ENCODE data around the gene GJB3.
"Not testable (repeated sequence)": the region's sequence is repeated elsewhere in the genome, so short reads cannot be mapped to it uniquely, and the experiment has no call there.

GJB3 gene

DNA sequence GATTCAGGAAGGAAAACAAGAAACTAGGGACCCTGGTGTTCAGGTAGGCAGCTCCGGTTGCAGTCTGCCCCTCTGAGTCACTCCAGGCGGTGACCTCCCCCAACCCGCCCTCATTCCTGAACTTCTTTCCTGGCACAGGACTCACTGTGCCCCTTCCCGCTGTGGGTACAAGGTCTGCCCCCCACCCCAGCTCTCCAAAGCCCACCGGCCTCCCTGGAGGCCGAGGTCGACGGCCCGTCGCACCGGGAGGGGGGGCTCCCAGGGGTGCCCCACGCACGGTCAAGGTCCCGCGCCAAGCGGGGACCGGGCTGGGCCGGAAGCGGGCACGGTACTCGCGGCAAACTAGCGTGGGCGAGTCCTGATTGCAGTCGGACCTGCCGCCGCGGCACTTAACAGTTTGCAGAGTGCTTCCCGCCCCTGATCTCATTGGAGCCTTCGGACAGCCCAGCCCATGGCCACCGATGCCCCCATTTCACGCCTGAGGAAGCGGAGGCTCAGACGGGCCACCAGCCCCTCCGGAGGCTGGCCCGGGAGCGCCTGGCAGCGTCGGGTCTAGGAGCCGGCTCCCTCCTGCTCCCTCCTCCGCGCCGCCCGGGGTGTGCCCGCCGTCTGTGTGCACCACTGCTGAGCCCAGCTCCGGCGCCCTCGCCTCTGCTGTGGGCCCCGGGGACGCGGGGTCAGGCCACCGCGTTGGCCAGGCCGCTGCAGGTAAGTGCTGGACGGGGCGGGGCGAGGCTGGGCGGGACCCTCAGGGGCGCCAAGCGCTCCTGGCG, at the start of gene GJB3:
GJB3 (plus strand) TSS at position 144 of the 773 bp plus-strand sequence. CDS start 3,549 bp downstream, outside the sequence.
- TF ChIP-seq, protein P1, sequence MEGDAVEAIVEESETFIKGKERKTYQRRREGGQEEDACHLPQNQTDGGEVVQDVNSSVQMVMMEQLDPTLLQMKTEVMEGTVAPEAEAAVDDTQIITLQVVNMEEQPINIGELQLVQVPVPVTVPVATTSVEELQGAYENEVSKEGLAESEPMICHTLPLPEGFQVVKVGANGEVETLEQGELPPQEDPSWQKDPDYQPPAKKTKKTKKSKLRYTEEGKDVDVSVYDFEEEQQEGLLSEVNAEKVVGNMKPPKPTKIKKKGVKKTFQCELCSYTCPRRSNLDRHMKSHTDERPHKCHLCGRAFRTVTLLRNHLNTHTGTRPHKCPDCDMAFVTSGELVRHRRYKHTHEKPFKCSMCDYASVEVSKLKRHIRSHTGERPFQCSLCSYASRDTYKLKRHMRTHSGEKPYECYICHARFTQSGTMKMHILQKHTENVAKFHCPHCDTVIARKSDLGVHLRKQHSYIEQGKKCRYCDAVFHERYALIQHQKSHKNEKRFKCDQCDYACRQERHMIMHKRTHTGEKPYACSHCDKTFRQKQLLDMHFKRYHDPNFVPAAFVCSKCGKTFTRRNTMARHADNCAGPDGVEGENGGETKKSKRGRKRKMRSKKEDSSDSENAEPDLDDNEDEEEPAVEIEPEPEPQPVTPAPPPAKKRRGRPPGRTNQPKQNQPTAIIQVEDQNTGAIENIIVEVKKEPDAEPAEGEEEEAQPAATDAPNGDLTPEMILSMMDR (IDR thresholded peaks at IDR 0.05; ENCODE audit: low read depth, low read length) = no peak
- no peak for DNase-seq (ENCODE audit: extremely low read depth, low read depth)

DNA sequence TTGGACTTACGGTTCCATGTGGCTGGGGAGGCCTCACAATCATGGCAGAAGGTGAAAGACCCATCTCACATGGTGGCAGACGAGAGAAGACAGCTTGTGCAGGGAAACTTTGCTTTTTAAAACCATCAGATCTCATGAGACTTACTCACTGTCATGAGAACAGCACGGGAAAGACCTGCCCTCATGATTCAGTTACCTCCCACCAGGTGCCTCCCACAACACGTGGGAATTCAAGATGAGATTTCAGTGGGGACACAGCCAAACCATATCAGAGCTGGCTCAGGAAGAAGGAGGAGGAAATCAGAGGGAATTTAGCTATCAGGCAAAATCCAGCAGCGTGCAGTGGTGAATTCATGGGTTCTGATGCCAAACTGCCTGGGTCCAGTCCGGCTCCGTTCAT, 48.2 kb upstream of the GJB3 start:
- not testable (repeated sequence) for DNase-seq (ENCODE audit: extremely low read depth, low read depth)

DNA sequence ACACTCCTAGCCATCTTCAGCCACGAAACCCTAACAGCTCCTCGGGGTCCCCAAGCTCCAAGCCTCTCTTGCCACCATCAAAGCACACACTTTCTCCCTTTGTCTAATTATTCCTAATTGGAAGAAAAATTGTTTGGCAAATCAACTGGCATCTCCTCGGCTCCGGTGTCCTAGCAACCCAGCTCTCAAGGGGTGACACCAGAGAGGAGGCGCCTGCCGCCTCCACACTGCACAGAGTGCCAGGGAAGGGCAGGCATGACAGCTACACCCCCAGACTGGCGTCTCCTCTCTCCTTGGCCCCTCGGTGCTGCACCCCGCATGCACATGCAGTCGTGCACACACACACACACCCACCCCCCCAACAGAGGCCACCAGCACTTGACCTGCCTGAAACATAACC, 44.3 kb upstream of the GJB3 start:
- no peak for DNase-seq (ENCODE audit: extremely low read depth, low read depth)
- TF ChIP-seq, protein P1 (IDR thresholded peaks at IDR 0.05; ENCODE audit: low read depth, low read length) = no peak

DNA sequence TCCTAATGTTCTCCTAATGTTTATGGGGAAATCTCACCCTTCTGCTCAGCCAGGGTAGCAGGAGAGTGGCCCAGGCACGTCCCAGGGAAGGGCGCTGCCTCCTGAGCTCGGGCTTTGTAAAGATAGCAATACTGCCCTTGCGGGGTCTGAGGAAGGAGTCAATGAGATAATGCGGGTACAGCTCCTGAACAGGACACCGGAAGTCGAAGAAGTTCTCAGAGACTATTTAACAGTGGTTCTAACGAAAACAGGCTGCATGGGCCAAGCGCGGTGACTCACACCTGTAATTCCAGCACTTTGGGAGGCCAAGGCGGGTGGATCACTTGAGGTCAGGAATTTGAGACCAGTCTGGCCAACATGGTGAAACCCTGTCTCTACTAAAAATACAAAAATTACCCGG, 43.8 kb upstream of the GJB3 start:
- not testable (repeated sequence) for DNase-seq (ENCODE audit: extremely low read depth, low read depth)

DNA sequence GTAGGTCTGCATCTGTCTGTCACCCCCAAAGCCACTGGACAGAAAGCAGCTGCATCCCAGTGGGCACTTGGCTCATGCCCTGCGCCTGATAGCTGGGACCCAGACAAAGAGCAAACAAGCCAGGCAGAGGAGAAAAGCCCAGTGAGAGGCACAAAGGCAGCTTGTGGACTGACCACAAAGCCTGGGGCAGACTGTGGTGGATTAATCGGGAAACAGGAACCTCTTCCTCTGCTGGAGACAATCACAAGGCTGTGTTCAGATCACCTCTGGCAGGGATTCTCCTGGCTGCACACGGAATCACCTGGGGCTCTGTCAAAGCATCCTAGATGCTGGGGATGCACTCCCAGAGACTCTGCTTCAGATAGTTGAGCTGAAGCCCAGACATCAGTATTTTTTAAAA, 41.4 kb upstream of the GJB3 start:
- DNase-seq (ENCODE audit: extremely low read depth, low read depth) = no peak
- TF ChIP-seq, protein P1 (IDR thresholded peaks at IDR 0.05; ENCODE audit: low read depth, low read length) = no peak

DNA sequence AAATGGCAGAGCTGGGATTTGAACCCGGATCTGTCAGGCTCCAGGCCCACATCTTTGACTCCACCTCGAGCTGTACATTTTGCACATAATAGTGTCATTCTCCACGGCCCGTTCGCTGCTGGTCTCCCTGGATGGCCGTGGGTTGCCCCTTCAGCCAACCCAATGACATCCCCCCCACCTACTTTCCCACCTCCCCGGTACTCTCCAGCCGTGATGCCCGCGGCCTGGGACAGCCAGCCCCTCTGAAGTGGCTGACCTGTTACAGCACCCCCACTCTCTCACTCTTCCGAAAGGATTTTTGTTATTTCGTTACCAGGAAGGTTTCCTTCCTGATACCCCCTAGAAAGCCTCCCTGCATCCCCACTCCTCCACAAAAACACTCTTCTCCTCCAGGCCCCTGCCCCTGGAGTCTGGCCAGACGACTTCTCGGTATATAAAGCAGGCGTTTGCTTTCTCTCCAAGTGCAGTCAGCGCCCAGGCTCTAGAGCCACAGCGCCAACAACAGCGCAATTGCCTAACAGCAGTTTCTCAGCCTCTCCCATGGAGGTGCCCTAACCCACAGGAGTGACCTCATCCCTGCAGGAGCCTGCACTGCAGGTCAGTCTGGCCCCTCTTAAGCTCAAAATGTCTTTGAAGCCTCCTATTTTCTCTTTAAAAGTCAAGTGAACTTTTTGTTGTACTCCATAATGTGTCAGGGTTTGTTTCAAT, 40.7 kb upstream of the GJB3 start:
- DNase-seq (ENCODE audit: extremely low read depth, low read depth) = no peak
- TF ChIP-seq, protein P1 (IDR thresholded peaks at IDR 0.05; ENCODE audit: low read depth, low read length) = no peak

DNA sequence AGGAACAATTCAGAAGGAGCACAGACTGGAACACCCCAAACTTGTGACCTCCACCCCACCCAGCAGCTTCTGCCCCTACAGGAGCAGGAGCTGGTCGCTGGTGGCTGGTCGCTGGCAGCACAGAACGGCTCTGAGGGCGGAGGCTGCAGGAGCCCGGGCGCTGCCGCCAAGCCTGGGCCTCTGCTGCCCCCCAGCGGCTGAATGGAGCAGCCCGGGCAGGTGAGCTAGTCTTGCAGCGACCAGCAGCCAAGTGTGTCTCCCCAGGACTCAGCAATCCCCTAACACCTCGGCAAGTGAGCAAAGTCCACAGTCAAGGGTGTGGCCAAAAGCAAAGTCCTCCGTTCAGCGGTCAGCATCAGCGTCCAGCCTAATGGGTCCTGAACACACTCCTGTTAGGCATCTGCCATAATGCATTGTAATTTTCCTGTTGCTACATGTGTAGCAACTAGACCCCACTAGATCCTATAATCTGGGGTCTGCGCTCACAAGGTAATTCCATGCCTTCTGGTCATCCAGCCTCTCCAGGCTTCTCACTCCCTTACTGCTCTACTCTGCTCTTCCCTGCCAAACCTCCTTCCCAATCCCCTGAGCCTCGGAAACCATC, 38.2 kb upstream of the GJB3 start:
- TF ChIP-seq, protein P1 (IDR thresholded peaks at IDR 0.05; ENCODE audit: low read depth, low read length) = peak; percentile 97
- DNase-seq (ENCODE audit: extremely low read depth, low read depth) = peak; percentile 4

DNA sequence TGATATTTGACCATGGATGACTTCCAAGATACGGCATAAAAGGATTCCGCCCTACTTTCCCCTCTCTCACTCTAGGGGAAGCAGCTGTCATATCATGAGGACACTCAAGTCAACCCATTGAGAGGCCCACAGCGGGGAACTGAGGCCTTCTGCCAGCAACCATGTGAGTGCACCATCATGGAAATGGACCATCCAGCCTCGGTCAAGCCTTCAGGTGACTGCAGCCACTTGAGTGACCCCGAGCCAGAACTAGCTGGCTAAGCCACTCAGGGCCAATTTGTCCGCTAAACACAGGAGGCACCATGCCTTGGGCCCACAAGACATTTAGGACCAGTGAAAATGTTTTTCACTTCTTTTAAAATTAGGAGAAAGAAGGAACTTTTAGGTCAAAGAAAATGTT, 37.2 kb upstream of the GJB3 start:
- DNase-seq (ENCODE audit: extremely low read depth, low read depth) = no peak
- TF ChIP-seq, protein P1 (IDR thresholded peaks at IDR 0.05; ENCODE audit: low read depth, low read length) = no peak
